Suprapubic skin (tissue), 3 donors: Measurements from ENCODE around the gene WDR46.

ENCODE experiments used
- CTCF ChIP-seq, 2 donors: fragments of 200-600 bp in 1 of 2; fragments of 450-650 bp in 1 of 2; sonication (generic) in 1 of 2; IDR thresholded peaks; one replicate each; pipeline ENCODE4 v1.5.1; 2016 to 2019; ENCODE audit warnings: antibody characterized with exemption in 2 of 2, mild to moderate bottlenecking in 1 of 2, moderate library complexity in 1 of 2
- EP300 ChIP-seq: sonication (generic); formaldehyde crosslinking; IDR thresholded peaks from one replicate; pipeline ENCODE4 v1.6.1; 2017; ENCODE audit warnings: antibody characterized with exemption

GRCh38 chr6:33298773-33299236, 9.8 kb upstream of the WDR46 start, which contains the start of gene RGL2:
- TF ChIP-seq CTCF (IDR thresholded peaks at IDR 0.05) (no peak), EP300 (no peak)
